ENCODE measurements around the gene DNHD1. TPM values are rescaled to one million over a fixed set of nuclear protein-coding genes. Genes with fewer than 3 reads are reported as not detected.

Gene DNHD1
- polyA plus RNA-seq, 3 donors: 0.24 to 21.0 (median 0.59) TPM

- DNase-seq: no peak
- H4K20me1 ChIP-seq (ENCODE audit: insufficient read depth, low read length): no peaks in the 10 kb centered on the region
- TF ChIP-seq, protein P1, sequence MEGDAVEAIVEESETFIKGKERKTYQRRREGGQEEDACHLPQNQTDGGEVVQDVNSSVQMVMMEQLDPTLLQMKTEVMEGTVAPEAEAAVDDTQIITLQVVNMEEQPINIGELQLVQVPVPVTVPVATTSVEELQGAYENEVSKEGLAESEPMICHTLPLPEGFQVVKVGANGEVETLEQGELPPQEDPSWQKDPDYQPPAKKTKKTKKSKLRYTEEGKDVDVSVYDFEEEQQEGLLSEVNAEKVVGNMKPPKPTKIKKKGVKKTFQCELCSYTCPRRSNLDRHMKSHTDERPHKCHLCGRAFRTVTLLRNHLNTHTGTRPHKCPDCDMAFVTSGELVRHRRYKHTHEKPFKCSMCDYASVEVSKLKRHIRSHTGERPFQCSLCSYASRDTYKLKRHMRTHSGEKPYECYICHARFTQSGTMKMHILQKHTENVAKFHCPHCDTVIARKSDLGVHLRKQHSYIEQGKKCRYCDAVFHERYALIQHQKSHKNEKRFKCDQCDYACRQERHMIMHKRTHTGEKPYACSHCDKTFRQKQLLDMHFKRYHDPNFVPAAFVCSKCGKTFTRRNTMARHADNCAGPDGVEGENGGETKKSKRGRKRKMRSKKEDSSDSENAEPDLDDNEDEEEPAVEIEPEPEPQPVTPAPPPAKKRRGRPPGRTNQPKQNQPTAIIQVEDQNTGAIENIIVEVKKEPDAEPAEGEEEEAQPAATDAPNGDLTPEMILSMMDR (IDR thresholded peaks at IDR 0.05): no peak
- H3K4me1 ChIP-seq (ENCODE audit: control insufficient read depth in 1 of 2, insufficient read depth in 2 of 2, low read length in 2 of 2): peaks cover 22% of the 10 kb centered on the region in 2 donors
- H3K27me3 Mint-ChIP-seq (ENCODE audit: low read depth in 3 of 3): peaks cover 0 to 7% (median 1%) of the 10 kb centered on the region in 3 donors
- H3K27ac Mint-ChIP-seq: peak overlapping the region in 3 of 7 donors; percentile 23 to 84 (median 56)
- peaks cover 22 to 26% of the 10 kb centered on the region in 2 donors for H3K36me3 Mint-ChIP-seq
- H3K79me2 ChIP-seq (ENCODE audit: insufficient read depth, low read length): peaks cover 18% of the 10 kb centered on the region
- H3K4me2 ChIP-seq (replicated peaks; ENCODE audit: extremely low read depth, low read length, poor library complexity, severe bottlenecking): no peak overlapping the region
- H3K27ac ChIP-seq (ENCODE audit: low read depth in 1 of 2, low read length in 2 of 2): no peak overlapping the region
- H3K9me3 ChIP-seq (replicated peaks in 1 of 2; ENCODE audit: control insufficient read depth in 1 of 2, insufficient read depth in 1 of 2, low read length in 2 of 2): no peaks in the 10 kb centered on the region
- no peak overlapping the region for H2AFZ ChIP-seq (ENCODE audit: insufficient read depth, low read depth, low read length, poor library complexity, severe bottlenecking)
- no peak overlapping the region for H3K4me3 ChIP-seq (replicated peaks in 1 of 3; ENCODE audit: low read depth in 2 of 3, low read length in 3 of 3)
- peaks cover 22 to 29% of the 10 kb centered on the region in 2 donors for H3K36me3 ChIP-seq (replicated peaks in 1 of 2; ENCODE audit: control insufficient read depth in 1 of 2, insufficient read depth in 2 of 2, low read length in 2 of 2)
- no peaks in the 10 kb centered on the region for H3K27me3 ChIP-seq (ENCODE audit: control insufficient read depth in 2 of 2, insufficient read depth in 2 of 2, low read length in 2 of 2)
- H3K9ac ChIP-seq (ENCODE audit: insufficient read depth, low read length, poor library complexity, severe bottlenecking): no peak overlapping the region
- H3K4me1 Mint-ChIP-seq: peaks cover 40% of the 10 kb centered on the region
- intact Hi-C loops (cut with micrococcal nuclease): loop anchor here in 1 of 2 donors (10.0 kb wide), 1 partner anchor 1509 kb away; the partner anchor contains the start of gene EIF3F
- H3K4me3 Mint-ChIP-seq: no peak overlapping the region
- 81% methylated on average over 3 of the region's 5 CpGs for WGBS (ENCODE audit: insufficient coverage)
- H3K9me3 Mint-ChIP-seq: peaks cover 0 to 2% (median 0%) of the 10 kb centered on the region in 7 donors
Measured at GRCh38 chr11:6475936-6476335, 21.1 kb upstream of the DNHD1 start.

DNA sequence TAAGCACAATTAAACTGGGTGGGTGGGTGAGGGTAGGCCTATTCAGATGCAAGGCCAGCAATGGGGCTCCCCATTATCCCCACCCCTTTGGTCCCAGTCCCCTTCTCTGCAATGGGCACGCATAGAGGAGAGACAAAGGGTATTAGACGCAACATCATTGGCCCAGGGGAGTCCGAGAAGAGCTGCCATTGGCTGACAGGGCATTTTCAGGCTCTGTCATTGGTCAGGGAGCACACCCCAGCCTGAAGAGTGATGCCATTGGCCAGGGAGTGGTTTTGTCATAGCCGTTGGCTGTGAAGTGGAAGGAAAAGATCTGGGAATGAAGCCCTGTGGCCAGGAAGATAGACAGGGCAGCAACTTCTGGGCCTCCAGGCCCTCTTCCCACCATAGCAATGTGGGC, 20.5 kb upstream of the DNHD1 start:
- Mint-ChIP-seq H3K4me3 (no peak overlapping the region), H3K27ac (no peak overlapping the region), H3K4me1 (peaks cover 42% of the 10 kb centered on the region), H3K36me3 (peaks cover 22 to 26% of the 10 kb centered on the region in 2 donors), H3K27me3 (ENCODE audit: low read depth in 3 of 3) (peaks cover 0 to 7% (median 1%) of the 10 kb centered on the region in 3 donors), H3K9me3 (peaks cover 0 to 2% (median 0%) of the 10 kb centered on the region in 7 donors)
- Histone ChIP-seq H4K20me1 (ENCODE audit: insufficient read depth, low read length) (no peaks in the 10 kb centered on the region), H2AFZ (ENCODE audit: insufficient read depth, low read depth, low read length, poor library complexity, severe bottlenecking) (no peak overlapping the region), H3K9me3 (replicated peaks in 1 of 2; ENCODE audit: control insufficient read depth in 1 of 2, insufficient read depth in 1 of 2, low read length in 2 of 2) (no peaks in the 10 kb centered on the region), H3K27ac (ENCODE audit: low read depth in 1 of 2, low read length in 2 of 2) (no peak overlapping the region), H3K9ac (ENCODE audit: insufficient read depth, low read length, poor library complexity, severe bottlenecking) (no peak overlapping the region), H3K27me3 (ENCODE audit: control insufficient read depth in 2 of 2, insufficient read depth in 2 of 2, low read length in 2 of 2) (no peaks in the 10 kb centered on the region), H3K79me2 (ENCODE audit: insufficient read depth, low read length) (peaks cover 19% of the 10 kb centered on the region), H3K4me3 (replicated peaks in 1 of 3; ENCODE audit: low read depth in 2 of 3, low read length in 3 of 3) (no peak overlapping the region), H3K4me2 (replicated peaks; ENCODE audit: extremely low read depth, low read length, poor library complexity, severe bottlenecking) (no peak overlapping the region), H3K36me3 (replicated peaks in 1 of 2; ENCODE audit: control insufficient read depth in 1 of 2, insufficient read depth in 2 of 2, low read length in 2 of 2) (peaks cover 22 to 29% of the 10 kb centered on the region in 2 donors), H3K4me1 (ENCODE audit: control insufficient read depth in 1 of 2, insufficient read depth in 2 of 2, low read length in 2 of 2) (peaks cover 24 to 26% of the 10 kb centered on the region in 2 donors)
- 100% methylated on average over 3 of the region's 4 CpGs for WGBS (ENCODE audit: insufficient coverage)
- DNase-seq: no peak
- TF ChIP-seq, protein P1 (IDR thresholded peaks at IDR 0.05): no peak
- intact Hi-C loops (cut with micrococcal nuclease): loop anchor here in 1 of 2 donors (10.0 kb wide), 1 partner anchor 1508 kb away; the partner anchor contains the start of gene EIF3F
